Adrenal gland (tissue), 5 donors: ENCODE measurements around the gene GPR62.

ENCODE experiments used
- CTCF ChIP-seq, 6 experiments: fragments of 450-650 bp in 4 of 6; fragments of 200-600 bp in 2 of 6; sonication (generic) in 1 of 6; IDR thresholded peaks; 1 replicate in 5 of 6; 2 replicates in 1 of 6; pipeline versions ENCODE4 v1.5.1 to v1.8.0; 2016 to 2021; ENCODE audit warnings: antibody characterized with exemption in 6 of 6, mild to moderate bottlenecking in 2 of 6, moderate library complexity in 1 of 6
- POLR2A ChIP-seq, 2 donors: fragments of 450-650 bp; IDR thresholded peaks; one replicate each; pipeline ENCODE4 v1.6.1; 2017; ENCODE audit warnings: antibody characterized with exemption in 2 of 2, mild to moderate bottlenecking in 2 of 2, moderate library complexity in 1 of 2
- donor health status: DM: no; HTN: no; CAD: no.

- TF ChIP-seq CTCF (IDR thresholded peaks at IDR 0.05) = no peak
- TF ChIP-seq POLR2A (IDR thresholded peaks at IDR 0.05) = no peak
Measured at GRCh38 chr3:51997935-51998596, 42.9 kb downstream of the GPR62 start.
